Activated naive CD4-positive, alpha-beta T cell treated with anti-CD3 and anti-CD28 coated beads, Interleukin-2, amount 50 U/mL, for 72 hours (primary cell): ENCODE measurements around the gene NCOR2. TPM values are rescaled to one million over a fixed set of nuclear protein-coding genes. Genes with fewer than 3 reads are reported as not detected.
A peak's percentile ranks its signal among the peaks of the same experiment; 100 is the strongest.

ENCODE experiments used
- ATAC-seq, 2 donors: fragments of 150-1000 bp; cut with Tn5 transposase; 2 replicates each; pipeline ENCODE4 v1.10.0; 2021; ENCODE audit warnings: mild to moderate bottlenecking in 2 of 2, moderate library complexity in 2 of 2
- DNase-seq, 2 donors: peaks; one replicate each; pipeline ENCODE4 v3.0.0; 2021 to 2022; ENCODE audit warnings: low spot score in 2 of 2
- H3K27ac Mint-ChIP-seq, 2 donors: one replicate each; pipeline ENCODE4 v1.8.0; 2022; ENCODE audit warnings: mild to moderate bottlenecking in 2 of 2, mixed read lengths in 2 of 2
- H3K36me3 Mint-ChIP-seq, 2 donors: one replicate each; pipeline ENCODE4 v1.8.0; 2022; ENCODE audit warnings: mixed read lengths in 2 of 2
- H3K9me3 Mint-ChIP-seq, 2 donors: one replicate each; pipeline ENCODE4 v1.8.0; 2022; ENCODE audit warnings: mixed read lengths in 2 of 2
- total RNA-seq, 2 donors: library from RNA; stranded (reverse); gene quantifications; one replicate each; pipeline ENCODE4 v1.2.3, GENCODE V29; 2022

Gene NCOR2
- total RNA-seq, 2 donors from 2014 or later: 66.8 to 125 TPM

DNA sequence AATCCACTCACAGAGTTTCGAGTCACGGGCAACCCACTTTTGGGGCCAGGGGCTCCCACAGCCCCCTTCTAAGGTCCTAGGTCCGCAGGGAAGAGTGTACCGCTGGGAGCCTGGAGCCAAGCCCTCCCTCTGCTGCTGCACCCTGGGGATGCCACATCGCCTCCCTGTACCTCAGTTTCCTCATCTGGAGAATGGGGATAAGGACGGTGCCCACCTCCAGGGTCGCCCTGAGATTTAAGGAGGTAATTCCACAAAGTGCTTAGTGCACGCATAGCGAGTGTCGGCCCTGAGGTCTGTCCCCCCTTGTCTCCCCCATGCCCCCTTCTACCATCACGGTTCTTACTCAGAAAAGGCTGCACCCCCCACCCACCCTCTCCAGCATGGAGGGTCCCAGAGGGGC lies 35.5 kb downstream of the NCOR2 start:
- no peak for DNase-seq
- no peak for ATAC-seq
- no peak overlapping the region for H3K27ac Mint-ChIP-seq
- no peaks in the 10 kb centered on the region for H3K36me3 Mint-ChIP-seq
- H3K9me3 Mint-ChIP-seq: no peaks in the 10 kb centered on the region

DNA sequence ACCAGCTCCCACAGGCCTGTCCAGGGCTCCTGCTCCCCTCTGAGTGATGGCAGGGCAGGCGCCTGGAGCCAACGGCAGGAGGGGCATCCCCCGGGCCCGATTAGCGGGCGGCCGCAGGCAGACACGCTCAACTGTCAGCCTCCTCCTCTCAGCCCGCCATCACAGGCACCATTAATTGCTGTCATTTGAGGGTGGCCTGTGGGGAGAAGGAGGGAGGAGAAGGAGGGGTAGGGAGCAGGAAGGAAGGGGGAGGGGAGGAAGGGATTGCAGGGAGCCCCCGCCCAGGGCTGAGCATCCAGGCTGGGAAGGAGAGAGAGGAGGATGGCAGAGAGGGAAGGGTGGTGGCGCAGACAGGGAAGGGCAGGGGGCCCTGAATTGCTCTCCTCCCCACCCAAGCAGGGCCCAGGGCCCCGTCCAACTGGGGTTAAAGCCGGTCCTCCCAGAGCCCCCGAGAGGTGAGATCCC lies 36.1 kb downstream of the NCOR2 start:
- Mint-ChIP-seq H3K27ac (no peak overlapping the region), H3K9me3 (no peaks in the 10 kb centered on the region), H3K36me3 (no peaks in the 10 kb centered on the region)
- no peak for DNase-seq
- ATAC-seq: no peak

- H3K27ac Mint-ChIP-seq: peak overlapping the region in 1 of 2 donors; percentile 85
- no peak for DNase-seq
- no peak for ATAC-seq
- H3K36me3 Mint-ChIP-seq: no peaks in the 10 kb centered on the region
- H3K9me3 Mint-ChIP-seq: no peaks in the 10 kb centered on the region
Observed at GRCh38 chr12:124530637-124531263, 36.7 kb downstream of the NCOR2 start.

DNA sequence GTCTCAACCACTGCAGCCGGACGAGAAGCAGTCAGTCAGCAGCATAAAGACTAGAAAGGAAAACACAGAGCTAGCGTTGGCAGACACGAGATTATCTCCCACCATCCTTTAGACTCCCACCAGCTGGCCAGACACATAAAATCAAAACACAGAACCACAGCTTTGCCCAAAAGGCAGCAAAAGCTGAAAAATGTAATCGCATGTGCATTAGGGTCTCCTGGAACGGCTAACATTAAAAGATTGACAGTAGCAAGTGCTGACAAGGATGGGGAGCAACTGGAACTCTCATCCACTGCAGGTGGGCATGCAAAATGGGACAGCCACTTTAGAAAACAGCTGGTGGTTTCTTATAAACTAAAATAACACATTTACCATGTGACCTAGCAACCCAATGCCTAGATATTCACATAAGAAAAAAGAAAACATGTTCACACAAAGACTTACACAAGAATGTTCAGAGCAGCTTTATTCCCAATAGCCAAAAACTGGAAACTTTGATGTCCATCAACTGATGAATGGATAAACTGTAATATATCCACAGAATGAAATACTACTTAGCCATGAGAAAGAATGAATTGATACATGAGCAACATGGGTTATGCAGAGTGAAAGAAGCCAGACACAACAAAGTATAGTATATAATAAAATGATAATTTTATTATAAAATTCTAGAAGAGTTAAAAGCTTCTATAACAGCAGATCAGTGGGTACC lies 37.7 kb downstream of the NCOR2 start:
- no peaks in the 10 kb centered on the region for H3K9me3 Mint-ChIP-seq
- DNase-seq: no peak
- ATAC-seq: no peak
- no peak overlapping the region for H3K27ac Mint-ChIP-seq
- H3K36me3 Mint-ChIP-seq: no peaks in the 10 kb centered on the region

DNA sequence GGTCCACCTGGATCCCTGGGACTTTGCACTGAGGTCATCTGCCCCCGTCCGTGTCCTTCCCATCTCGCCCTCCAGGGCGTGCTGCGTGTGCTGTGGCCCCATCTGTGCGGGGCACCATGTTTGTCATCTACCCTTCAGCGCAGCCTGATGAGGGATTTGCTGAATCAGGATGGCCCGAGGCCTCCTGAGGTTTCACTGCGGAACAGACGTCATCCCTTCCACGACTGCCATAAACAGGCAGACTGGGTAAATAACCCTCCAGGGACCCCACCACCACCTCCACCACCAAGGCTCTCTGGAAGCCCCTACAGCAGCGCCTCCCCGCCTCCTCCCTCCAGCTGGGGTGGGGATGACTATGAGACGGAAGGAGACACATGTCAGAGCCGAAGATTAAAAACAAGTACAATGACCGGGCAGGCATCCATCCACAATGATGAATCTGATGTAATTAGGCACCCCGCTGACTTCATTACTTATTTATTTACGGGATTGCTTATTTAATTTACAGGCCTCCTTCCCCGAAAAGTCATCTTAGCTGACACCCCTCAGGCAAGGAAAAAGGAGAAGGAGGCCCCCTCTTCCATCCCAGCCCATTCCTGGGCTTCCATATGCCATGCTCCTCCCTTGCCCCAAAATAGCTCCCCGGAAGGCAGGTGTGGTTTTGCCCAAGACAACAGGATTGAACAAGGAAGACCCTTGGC lies 39.4 kb downstream of the NCOR2 start:
- DNase-seq (no peak), ATAC-seq (no peak)
- H3K36me3 Mint-ChIP-seq: no peaks in the 10 kb centered on the region
- no peaks in the 10 kb centered on the region for H3K9me3 Mint-ChIP-seq
- H3K27ac Mint-ChIP-seq: peak overlapping the region in 1 of 2 donors; percentile 22

DNA sequence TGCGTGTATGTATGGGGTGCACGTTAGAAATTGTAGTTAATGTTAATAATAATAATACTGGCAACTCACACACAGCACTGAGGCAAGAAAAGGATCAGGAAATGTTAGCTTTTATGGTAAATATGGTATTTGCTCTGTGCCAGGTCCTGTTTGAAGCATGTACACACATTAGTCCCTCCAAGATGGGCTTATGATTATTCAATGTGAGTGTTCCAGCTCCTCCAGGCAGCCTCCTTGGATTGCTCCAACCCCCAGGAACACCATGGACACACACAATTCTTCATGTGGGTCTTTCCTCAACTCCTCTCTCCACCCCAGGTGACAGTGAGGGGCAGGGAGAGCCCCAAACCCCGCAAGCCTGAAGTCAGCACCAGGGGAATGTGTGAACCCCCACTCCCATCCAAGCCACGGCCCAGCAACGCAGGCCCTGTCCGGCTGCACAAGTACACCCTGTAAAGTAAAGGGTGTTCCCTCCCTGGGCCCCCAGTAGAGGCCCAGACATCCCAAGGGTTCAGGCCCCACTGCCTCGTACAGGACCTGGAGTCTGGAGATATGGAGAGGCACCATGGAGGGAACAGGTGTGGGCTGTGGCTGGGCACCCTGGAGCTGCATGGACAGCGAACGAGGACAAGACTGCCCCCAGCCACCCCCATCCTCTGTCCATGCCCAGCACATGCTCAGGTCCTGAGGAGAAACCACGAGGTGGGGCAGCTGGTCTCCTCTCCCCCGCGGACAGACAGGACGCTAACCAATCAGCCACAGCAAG lies 41.3 kb downstream of the NCOR2 start:
- no peak for DNase-seq
- H3K9me3 Mint-ChIP-seq: no peaks in the 10 kb centered on the region
- no peak for ATAC-seq
- no peaks in the 10 kb centered on the region for H3K36me3 Mint-ChIP-seq
- no peak overlapping the region for H3K27ac Mint-ChIP-seq

DNA sequence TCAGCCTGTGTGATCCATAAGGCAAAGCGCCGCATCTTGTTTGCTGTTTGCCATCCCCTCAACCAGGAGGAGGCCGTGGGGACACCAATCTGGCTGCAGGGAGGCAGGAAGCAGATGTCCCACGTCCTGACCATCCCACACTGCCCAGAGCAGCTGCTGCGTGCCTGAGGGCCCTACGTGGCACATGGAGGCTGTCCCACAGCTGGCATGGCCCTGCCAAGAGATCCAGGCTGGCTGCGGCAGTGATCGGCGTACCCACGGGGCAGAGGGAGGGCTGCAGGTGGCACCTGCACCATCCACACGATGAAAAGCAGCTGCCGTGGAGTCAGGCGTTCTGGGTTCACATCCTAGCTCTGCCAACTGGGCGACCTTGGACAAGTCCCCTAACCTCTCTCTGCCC lies 42.0 kb downstream of the NCOR2 start:
- no peak for ATAC-seq
- no peak for DNase-seq
- no peaks in the 10 kb centered on the region for H3K9me3 Mint-ChIP-seq
- no peaks in the 10 kb centered on the region for H3K36me3 Mint-ChIP-seq
- no peak overlapping the region for H3K27ac Mint-ChIP-seq

GRCh38 chr12:124524231-124524925 lies 43.0 kb downstream of the NCOR2 start:
- ATAC-seq: peak in 1 of 2 donors; percentile 85
- H3K9me3 Mint-ChIP-seq: no peaks in the 10 kb centered on the region

GRCh38 chr12:124523071-124523470 lies 44.3 kb downstream of the NCOR2 start:
- Mint-ChIP-seq H3K9me3 (no peaks in the 10 kb centered on the region), H3K36me3 (no peaks in the 10 kb centered on the region), H3K27ac (peak overlapping the region in 1 of 2 donors; percentile 29)
- DNase-seq: no peak
- peak in 1 of 2 donors; percentile 57 for ATAC-seq

More at GRCh38 chr12:124524231-124524925, 43.0 kb downstream of the NCOR2 start:
- Mint-ChIP-seq H3K36me3 (no peaks in the 10 kb centered on the region), H3K27ac (peak overlapping the region in 1 of 2 donors; percentile 33)
- DNase-seq: no peak

DNA sequence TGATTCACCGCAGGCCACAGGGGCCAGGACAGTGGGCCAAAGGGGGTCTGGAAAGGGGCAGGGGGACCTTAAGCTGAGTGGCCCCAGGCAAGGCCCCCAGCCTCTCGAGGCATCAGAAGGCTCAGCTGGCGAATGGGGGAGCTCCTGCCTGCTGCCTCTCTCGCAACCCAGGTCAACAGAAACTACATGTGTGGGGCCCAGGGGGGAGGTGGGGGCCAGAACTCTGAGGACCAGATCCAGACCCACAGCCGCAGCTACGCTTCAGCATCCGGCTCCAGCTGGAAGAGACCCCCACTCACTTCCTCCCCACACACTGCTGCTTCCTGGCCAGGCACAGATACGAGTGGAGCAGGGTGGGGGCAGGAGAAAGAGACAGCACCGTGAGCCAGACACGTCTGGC lies 46.5 kb downstream of the NCOR2 start:
- ATAC-seq: no peak
- H3K36me3 Mint-ChIP-seq: no peaks in the 10 kb centered on the region
- no peak for DNase-seq
- peak overlapping the region in 1 of 2 donors; percentile 9 for H3K27ac Mint-ChIP-seq
- no peaks in the 10 kb centered on the region for H3K9me3 Mint-ChIP-seq

DNA sequence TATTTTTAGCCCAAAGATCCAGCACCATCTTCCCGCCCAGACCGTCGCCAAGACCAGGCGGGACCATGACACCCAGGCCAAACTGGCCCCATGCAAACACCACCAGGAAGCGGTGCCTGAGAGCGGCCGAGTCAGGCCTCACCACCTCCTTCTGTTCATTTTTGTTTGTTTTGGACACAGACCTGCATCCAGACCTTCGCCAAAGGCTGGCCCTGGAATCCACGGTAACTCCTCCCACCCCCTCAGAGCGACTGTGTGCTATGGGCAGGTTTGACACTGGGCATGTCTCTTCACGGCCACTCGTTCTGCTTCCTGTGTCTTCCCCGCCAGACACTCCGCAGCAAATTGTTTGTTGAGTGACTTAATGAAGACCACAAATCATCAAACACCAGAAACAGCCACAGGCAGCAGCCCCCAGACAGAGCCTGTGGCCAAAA lies 47.1 kb downstream of the NCOR2 start:
- ATAC-seq (no peak), DNase-seq (no peak)

GRCh38 chr12:124519746-124520145 lies 47.7 kb downstream of the NCOR2 start:
- no peak overlapping the region for H3K27ac Mint-ChIP-seq
- DNase-seq: no peak
- ATAC-seq: no peak
- H3K9me3 Mint-ChIP-seq: no peaks in the 10 kb centered on the region
- no peaks in the 10 kb centered on the region for H3K36me3 Mint-ChIP-seq

More for the DNA sequence above, 47.1 kb downstream of the NCOR2 start:
- Mint-ChIP-seq H3K36me3 (no peaks in the 10 kb centered on the region), H3K9me3 (no peaks in the 10 kb centered on the region), H3K27ac (peak overlapping the region; percentile 9 to 50)

GRCh38 chr12:124518051-124518932 lies 49.1 kb downstream of the NCOR2 start:
- H3K9me3 Mint-ChIP-seq: no peaks in the 10 kb centered on the region
- H3K27ac Mint-ChIP-seq: peak overlapping the region in 1 of 2 donors; percentile 91
- ATAC-seq (no peak), DNase-seq (no peak)
- no peaks in the 10 kb centered on the region for H3K36me3 Mint-ChIP-seq
